Medulla oblongata (tissue), 1 donor: ENCODE data around the gene GALNT2.

ENCODE experiments used
- DNase-seq: peaks from one replicate; pipeline ENCODE4 v3.0.0-alpha.2; 2015; ENCODE audit errors: extremely low spot score

GALNT2 gene

GRCh38 chr1:230145953-230146476, 79.0 kb downstream of the GALNT2 start:
- DNase-seq = no peak

GRCh38 chr1:230146709-230147108, 79.7 kb downstream of the GALNT2 start:
- DNase-seq = no peak

- no peak for DNase-seq
These were observed 80.5 kb downstream of the GALNT2 start for GRCh38 chr1:230147253-230148125.

- DNase-seq = no peak
These were observed 81.2 kb downstream of the GALNT2 start for GRCh38 chr1:230148126-230148652.

- no peak for DNase-seq
These were observed 81.9 kb downstream of the GALNT2 start for GRCh38 chr1:230148768-230149469.

- peak; percentile 65 for DNase-seq
These were observed 82.9 kb downstream of the GALNT2 start for GRCh38 chr1:230149751-230150584.

- DNase-seq = no peak
These were observed 83.6 kb downstream of the GALNT2 start for GRCh38 chr1:230150615-230151014.

- no peak for DNase-seq
These were observed 85.0 kb downstream of the GALNT2 start for GRCh38 chr1:230151924-230152468.

GRCh38 chr1:230152999-230153398, 86.0 kb downstream of the GALNT2 start:
- DNase-seq = no peak

- peak; percentile 74 for DNase-seq
These were observed 86.7 kb downstream of the GALNT2 start for GRCh38 chr1:230153641-230154296.

GRCh38 chr1:230155021-230155420, 88.0 kb downstream of the GALNT2 start:
- no peak for DNase-seq

GRCh38 chr1:230156068-230156467, 89.0 kb downstream of the GALNT2 start:
- no peak for DNase-seq

- DNase-seq = no peak
These were observed 89.5 kb downstream of the GALNT2 start for GRCh38 chr1:230156536-230156935.

GRCh38 chr1:230157420-230158390, 90.7 kb downstream of the GALNT2 start:
- no peak for DNase-seq

GRCh38 chr1:230158415-230159291, 91.6 kb downstream of the GALNT2 start:
- no peak for DNase-seq

GRCh38 chr1:230159580-230159979, 92.5 kb downstream of the GALNT2 start:
- no peak for DNase-seq

GRCh38 chr1:230160957-230161771, 94.1 kb downstream of the GALNT2 start:
- no peak for DNase-seq

GRCh38 chr1:230163205-230163604, 96.2 kb downstream of the GALNT2 start:
- no peak for DNase-seq
